ENCODE data around the gene IL24. TPM values are rescaled to one million over a fixed set of nuclear protein-coding genes. Genes with fewer than 3 reads are reported as not detected.

Gene IL24
- total RNA-seq, 4 donors from 2014 or later, result not detected

DNA sequence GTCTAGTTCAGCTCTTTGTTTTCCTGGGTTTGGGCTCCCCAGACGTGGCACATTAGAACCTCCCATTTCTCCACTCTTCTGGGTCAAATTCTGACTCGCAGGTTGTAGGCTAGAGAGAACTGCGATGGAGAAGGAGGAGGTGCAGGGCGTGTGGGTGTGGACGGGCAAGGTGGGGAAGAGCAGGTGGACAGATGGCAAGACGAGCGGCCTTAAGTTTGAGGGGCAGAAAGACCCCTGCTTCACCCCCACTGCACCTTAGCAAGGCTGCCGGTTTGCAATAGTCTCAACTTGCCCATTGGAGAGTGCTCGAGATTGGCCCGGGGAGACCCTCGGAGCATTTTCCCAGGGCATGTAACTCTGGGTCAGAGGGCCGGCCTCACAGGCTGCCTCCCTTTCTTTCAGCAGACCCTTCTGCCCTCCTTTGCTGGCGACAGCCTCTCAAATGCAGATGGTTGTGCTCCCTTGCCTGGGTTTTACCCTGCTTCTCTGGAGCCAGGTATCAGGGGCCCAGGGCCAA lies 1.7 kb downstream of the IL24 start:
- TF ChIP-seq CTCF (IDR thresholded peaks at IDR 0.05; ENCODE audit: low read depth), result no peak

DNA sequence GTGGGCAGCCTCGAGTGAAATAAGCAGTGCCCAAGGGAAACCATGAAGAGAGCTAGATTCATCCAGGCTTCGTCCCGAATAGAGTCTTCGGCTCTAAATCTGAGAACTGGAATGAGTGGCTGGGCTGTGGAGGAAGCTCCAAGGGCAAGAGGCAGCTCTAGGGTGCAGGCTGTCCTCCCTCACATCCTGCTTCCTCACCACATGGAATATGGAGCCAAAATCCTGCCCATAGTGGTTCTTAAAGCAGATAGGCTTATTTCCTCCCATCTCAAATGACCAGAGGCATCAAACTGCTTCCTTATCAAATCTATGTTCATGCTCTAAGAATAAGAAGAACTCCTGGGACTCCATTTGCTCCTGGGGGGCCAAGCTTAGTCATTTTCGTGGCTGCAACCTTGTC lies 2.5 kb downstream of the IL24 start:
- TF ChIP-seq CTCF (IDR thresholded peaks at IDR 0.05; ENCODE audit: low read depth), result no peak

DNA sequence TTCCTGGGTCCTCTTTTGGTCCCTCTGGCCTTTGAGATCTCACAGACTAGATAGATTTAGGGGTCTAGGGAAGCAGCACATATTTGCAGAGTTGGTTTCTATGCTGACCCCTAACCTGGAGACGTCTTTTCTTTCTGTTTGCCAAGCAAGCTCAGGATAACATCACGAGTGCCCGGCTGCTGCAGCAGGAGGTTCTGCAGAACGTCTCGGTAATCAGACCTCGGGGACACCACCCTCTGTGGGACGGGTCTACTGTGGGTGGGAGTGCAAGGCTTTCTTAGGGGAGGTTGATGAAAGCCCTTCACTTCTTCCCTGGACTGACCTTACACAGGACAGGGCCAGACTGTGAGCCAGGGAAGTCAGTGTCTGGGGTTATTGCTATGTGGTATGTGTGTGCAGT lies 2.9 kb downstream of the IL24 start:
- TF ChIP-seq CTCF (IDR thresholded peaks at IDR 0.05; ENCODE audit: low read depth), result no peak

DNA sequence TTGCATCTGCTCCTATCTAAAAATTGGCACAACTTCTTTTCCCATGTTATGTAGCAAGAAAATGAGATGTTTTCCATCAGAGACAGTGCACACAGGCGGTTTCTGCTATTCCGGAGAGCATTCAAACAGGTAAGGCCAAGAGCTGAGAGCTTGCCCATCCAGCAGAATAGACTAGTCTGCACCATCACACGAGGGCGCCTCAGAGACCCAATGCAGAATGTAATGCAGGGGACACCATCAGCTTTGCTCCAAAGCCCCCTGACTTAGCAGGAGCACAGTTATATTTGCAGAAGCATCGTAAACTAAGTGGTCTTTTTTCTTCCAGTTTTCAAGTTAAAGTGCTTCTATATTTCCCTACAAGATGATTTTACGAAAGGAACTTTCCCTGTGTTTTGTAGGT lies 4.7 kb downstream of the IL24 start:
- TF ChIP-seq CTCF (IDR thresholded peaks at IDR 0.05; ENCODE audit: low read depth), result no peak

GRCh38 chr1:206902702-206903101 lies 5.5 kb downstream of the IL24 start:
- TF ChIP-seq CTCF (IDR thresholded peaks at IDR 0.05; ENCODE audit: low read depth), result no peak

- TF ChIP-seq CTCF (IDR thresholded peaks at IDR 0.05; ENCODE audit: low read depth), result no peak
Measured at GRCh38 chr1:206903687-206904086, 6.4 kb downstream of the IL24 start.

DNA sequence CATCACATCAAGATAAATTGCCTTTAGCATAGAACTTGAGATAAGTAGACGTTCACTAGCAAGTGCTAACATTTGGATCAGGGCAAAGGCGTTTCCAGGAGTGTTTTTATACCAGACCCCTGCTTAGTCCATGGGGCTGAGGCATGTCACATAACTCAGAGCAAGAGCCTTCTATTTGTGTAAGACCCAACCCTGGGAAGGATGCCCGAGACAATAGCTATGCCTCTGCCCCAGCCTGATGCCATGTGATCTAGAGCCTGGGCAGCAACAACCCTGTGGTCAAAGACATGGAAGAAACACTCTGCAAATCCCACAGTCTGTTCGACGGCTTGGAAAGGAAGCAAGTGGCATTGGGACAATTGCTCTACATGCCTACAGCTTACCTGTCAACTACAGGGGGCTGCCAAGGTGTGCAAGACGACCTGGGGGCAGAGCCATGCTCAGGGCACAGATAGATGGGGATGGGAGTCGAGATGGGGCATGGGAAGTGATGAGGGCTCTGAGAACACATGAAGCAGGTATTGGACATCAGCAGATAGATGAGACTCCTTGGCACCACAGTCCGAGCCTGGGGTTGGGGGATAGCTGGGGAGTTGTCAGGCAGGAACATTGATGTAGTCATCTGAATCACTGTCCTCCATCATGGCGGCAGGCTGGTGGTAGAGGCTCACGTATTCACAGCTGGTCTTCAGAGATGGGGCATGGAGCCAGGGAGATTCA lies 7.3 kb downstream of the IL24 start:
- no peak for TF ChIP-seq CTCF (IDR thresholded peaks at IDR 0.05; ENCODE audit: low read depth)

Measured in subcutaneous adipose tissue (tissue), 4 donors.